Fibroblast of skin of abdomen (primary cell): ENCODE data around the gene ZNF732. TPM values are rescaled to one million over a fixed set of nuclear protein-coding genes. Genes with fewer than 3 reads are reported as not detected.
"Not testable (repeated sequence)": the region's sequence is repeated elsewhere in the genome, so short reads cannot be mapped to it uniquely, and the experiment has no call there.

Experiments used
- DNase-seq: peaks from one replicate; pipeline ENCODE4 v3.0.0-alpha.2; 2013
- polyA plus RNA-seq, 2 experiments: library from polyadenylated mRNA; unstranded; fragments of 120-200 nt; gene quantifications; one replicate each; pipeline ENCODE4 v1.2.1, GENCODE V29; 2013; ENCODE audit not compliant: insufficient read length in 2 of 2

Gene ZNF732
- 0.09 TPM for polyA plus RNA-seq (2013, experiment 1 of 2; ENCODE audit: insufficient read length)
- 0.32 TPM for polyA plus RNA-seq (2013, experiment 2 of 2; ENCODE audit: insufficient read length)

DNA sequence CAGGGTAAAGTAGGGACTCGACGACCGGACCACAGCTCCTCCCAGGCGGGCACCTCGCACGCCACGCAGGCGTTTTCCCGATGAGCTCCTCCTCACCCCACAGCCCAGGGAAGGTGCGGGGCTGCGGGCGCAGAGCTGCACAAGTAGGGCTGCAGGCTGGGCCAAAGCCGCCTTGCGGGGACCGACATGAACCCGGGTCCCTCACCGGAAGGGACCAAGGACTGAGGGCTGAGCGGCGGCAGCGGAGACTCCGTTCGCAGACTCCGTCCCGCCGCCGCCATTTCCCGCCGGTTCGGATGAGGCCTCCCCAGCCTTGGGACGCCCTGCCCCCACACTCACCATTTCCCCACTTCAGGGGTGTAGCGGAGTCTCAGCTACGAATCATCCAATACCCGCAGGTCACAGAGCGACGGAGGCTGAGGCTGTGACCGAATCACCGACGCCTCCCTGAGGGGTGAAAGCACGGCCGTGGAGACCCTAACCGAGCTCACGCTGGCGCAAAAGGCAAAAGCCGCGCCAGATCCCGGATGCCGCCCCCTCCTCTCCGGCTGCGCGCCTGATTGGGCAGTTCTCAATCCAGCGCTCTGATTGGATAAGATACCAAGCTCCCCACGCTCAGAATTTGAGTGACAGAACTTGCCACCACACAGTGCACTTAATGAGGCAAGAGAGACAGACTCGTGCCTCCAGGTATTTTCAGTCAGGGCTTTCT is at the start of gene ZNF732:
Gene ZNF732, minus strand, starts transcription at position 506 of the 712 bp plus-strand sequence. Its CDS starts 164 bp downstream, at position 342.
- peak; percentile 63 for DNase-seq

DNA sequence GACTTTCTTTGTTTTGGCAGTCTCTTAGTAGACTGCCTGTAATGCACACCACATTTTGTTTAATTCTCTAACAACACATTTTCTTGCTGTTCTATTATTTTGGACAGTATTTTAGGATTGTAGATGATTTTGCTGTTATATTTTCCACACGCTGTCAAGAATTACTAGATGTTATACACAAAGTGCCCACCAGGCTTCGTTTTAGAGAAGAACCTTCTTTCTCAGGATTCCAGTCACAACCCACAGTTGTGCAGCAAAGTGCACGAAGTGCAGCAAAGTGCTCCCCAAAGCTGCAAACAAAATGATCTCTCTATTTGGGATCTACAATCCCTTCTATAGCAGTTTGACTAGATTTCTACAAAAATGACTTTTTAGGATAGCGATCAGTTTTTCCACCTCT is 34.7 kb upstream of the ZNF732 start:
- DNase-seq = no peak

DNA sequence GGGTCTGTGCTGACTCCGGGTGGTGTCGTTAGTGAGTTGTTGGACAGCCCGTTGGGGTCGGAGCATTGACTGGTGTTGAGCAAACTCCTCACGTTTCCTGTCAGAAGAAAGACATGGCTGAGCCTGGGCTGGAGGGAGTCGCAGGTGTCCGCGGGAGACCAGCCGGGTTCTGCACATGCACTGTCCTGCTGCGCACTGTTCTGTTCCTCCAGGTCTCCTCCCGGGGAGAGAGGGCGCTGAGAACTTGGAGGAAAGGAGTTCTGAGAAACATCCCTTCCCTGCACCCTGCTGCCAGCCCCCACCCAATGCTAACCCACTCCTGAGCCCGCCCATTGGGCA is 33.5 kb upstream of the ZNF732 start:
- DNase-seq = no peak

DNA sequence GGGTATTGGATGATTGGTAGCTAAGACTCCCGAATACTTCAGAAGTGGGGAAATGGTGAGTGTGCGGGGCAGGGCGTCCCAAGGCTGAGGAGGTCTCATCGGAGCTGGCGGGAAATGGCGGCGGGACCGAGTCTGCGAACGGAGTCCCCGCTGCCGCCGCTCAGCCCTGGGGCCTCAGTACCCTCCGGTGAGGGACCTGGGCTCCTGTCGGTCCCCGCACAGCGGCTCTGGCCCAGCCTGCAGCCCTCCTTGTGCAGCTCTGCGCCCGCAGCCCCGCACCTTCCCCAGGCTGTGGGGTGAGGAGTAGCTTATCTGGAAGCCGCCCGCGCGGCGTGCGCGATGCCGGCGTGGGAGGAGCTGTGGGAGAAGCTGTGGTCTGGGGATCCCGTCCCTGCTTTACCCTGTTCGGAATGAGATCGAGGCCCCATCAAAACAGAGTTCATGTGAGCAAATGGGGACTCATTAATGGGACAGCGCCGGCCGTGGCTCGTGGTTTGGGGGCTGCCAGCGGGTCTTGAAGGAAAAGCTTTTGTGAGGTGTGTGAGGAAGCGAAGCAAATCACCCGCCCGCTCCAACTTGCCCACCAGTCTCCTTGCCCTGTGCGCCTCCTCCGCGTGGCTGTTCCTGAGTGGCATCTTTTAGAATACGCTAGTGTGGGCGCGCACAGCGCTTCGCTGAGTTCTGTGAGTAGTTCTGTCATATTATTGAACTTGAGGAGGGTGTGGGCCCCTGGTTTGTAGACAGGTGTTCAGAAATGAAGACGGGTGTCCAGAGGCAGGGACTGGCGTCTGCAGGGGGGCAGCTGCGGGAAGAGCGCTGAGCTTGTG is 32.9 kb upstream of the ZNF732 start:
- DNase-seq = peak; percentile 29

DNA sequence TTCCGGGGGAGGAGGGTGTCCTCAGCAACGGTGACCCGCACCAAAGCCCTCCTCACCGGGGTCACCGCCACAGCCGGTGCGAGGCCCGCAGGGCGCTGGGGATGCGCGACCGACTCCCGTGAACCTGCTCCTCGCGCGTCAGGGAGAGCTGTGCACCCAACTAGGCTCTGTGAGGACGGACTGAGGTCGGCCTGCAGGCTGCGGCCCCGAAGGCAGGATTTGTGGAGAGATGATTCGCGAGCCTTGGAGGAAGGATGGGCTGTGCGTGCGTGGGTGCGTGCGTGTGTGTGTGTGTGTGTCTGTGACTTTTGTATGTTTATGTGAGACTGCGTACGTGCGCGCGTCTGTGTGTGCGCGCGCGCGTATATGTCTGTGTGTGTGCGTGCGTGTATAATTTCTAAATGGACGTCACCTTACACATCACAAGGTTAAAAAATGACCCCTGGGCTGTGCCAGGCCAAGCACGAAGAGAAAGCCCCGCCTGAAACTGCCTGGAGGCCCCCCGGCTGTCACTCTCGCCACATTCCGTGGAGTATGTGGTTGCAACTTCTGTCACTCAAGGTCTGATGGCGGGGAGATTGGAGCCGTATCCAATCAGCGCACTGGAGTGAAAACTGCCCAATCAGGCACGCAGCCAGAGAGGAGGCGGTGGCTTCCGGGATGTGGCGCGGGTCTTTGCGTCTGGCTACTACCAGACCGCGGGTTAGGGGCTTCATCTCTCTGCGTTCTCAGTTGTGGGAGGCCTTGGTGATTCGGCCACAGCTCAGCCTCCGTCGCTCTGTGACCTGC is 32.1 kb upstream of the ZNF732 start, which contains the start of gene ZNF141:
Gene ZNF141, plus strand, starts transcription at position 672 of the 789 bp plus-strand sequence. CDS start 170 bp downstream, outside the sequence.
- DNase-seq = peak; percentile 98

DNA sequence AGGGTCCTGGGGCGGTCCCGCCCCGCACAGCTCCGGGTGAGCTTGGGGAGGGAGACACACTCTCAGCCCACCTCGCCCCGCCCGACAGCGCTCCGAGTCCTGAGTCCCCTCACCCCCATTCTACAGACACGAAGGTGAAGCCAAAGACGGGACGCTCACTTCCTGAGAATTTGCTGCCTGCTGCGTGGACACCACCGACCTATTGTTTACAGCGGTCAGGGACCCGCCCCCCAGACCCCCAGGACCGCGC is 31.5 kb upstream of the ZNF732 start:
- DNase-seq = no peak

DNA sequence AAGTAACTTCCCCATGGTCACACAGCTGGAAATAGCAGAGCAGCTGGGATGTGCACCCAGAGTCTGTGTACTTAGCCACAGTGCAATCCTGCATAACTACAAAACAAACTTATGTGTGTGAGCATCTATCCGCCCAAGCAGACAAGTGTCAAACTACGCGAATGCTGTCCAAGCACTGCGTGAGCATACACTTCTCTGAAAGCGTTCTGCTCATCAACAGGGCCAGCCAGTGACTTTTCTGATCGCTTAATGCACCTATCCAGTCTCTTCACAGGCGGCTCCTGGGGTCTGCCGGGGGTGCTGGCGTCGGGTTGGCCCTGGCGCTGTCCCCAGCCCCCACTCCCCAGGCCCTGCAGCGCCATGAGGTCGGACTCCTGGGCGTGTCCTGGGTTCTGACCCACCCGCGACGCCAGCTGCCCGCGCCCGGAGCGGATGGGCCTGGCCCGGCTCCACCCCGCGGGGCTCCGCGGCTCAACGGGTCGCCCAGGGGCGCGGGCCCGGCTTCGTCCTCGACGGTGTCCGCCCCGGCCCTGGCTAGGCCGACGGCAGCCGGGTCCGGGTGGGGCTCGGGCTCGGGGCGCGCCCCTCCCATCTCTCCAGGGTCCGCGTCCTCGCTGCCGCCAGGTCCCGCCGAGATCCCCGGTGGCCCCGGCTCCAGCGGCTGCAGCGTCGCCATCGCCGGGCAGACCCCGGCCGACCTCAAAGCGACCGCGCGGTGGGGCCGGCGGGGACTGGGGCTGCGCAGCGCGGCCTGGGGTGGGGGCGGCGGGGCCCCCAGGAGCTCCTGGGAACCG is 31.0 kb upstream of the ZNF732 start:
- DNase-seq = no peak

GRCh38 chr4:335515-335914 is 30.2 kb upstream of the ZNF732 start:
- DNase-seq = no peak

- no peak for DNase-seq
Measured at GRCh38 chr4:328729-329128, 23.5 kb upstream of the ZNF732 start.

DNA sequence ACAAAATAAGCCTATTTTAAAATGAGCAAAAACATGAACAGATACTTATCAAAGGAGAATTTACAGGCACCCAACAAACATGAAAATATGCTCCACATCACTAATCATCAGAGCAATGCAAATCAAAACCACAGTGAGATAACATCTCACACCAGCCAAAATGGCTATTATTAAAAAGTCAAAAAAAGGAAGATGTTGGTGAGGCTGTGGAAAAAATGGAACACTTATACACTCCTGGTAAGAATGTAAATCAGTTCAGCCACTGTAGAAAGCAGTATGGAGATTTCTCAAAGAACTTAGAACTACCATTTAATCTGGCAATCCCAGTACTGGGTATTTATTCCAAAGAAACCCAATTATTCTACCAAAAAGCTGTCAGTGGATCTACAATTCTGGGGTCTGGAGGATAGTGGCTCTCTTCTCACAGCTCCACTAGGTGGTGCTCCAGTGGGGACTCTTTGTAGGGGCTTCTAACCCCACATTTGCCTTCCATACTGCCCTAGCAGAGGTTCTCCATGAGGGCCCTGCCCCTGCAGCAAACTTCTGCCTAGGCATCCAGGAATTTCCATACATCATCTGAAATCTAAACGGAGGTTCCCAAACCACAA is 9.1 kb upstream of the ZNF732 start:
- DNase-seq = no peak

- DNase-seq = no peak
Measured at GRCh38 chr4:309807-310206, 4.5 kb upstream of the ZNF732 start.

DNA sequence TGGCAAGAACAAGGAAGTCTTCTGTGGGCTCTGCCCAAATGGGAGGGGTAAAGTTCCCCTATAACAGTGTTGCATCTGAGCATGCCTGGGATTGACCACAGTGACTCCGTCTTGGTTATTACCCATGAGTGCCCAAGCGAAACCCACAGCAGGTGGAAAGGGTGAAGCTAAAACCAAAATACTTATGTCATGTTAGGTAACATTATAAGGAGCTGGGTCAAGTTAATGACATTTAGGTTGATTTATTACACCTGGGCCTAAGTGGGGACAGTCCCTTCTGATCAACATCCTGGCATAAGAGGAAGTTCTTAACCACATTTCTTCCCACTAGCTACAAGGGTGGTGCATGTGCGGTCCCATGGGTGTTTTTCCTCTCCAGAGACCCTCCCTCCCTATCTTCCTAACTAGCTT is 1.3 kb upstream of the ZNF732 start:
- DNase-seq = no peak

DNA sequence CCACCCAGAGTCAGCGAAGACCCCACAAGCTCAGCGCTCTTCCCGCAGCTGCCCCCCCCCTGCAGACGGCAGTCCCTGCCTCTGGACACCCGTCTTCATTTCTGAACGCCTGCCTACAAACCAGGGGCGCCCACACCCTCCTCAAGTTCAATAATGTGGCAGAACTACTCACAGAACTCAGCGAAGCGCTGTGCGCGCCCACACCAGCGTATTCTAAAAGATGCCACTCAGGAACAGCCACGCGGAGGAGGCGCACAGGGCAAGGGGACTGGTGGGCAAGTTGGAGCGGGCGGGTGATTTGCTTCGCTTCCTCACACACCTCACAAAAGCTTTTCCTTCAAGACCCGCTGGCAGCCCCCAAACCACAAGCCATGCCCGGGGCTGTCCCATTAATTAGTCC is 758 bp downstream of the ZNF732 start:
- not testable (repeated sequence) for DNase-seq

DNA sequence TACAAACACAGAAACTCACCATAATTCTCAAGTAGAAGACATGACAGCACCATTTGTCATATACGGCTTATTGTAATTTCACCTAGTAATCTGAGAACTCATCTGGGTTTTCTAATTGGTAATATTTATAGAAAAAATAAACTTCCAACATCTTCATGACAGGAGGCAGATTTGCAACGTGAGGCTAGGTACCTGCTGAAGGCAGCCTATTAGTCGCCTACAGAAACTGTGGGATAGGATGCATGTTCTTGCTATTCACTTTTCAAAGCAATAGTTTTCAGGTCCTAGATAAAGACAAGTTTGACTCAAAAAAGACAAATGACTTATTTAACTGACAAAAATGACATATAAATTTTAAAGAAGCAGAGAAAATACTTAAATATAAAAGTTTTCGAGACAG is 2.9 kb downstream of the ZNF732 start:
- no peak for DNase-seq

- no peak for DNase-seq
Measured at GRCh38 chr4:294732-295131, 10.5 kb downstream of the ZNF732 start.

GRCh38 chr4:288891-289290 is 16.4 kb downstream of the ZNF732 start:
- DNase-seq = no peak

DNA sequence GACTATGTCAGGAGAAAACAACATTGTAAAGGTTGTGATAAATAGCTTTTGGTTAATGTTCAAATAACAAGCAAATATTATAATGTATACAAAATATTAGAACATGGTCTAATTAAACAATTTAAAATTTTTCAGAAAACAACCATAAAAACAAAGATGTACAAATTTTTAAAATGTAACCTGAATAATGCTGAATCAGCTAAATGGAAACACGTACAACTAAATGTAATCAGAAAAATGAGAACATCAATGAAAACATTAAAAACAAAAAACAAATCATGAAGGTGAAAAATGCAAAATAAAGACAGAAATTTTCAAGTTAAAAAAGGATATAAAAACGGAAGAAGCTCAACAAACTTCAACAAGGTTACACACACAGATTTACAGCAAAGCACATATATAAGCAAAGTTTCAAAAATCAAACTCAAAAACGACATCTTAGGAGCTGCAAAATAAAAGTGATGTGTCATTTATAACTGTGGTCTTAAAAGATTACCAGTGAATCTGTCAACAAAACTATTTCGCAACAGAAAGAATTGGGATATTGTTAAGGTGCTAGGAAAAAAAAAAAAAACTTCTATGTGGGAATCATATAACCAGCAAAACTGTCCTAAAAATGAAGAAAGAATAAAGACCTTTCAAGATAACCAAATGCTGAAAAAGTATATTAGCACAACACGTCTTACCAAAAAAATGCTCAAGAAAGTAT is 31.8 kb downstream of the ZNF732 start:
- DNase-seq = no peak

DNA sequence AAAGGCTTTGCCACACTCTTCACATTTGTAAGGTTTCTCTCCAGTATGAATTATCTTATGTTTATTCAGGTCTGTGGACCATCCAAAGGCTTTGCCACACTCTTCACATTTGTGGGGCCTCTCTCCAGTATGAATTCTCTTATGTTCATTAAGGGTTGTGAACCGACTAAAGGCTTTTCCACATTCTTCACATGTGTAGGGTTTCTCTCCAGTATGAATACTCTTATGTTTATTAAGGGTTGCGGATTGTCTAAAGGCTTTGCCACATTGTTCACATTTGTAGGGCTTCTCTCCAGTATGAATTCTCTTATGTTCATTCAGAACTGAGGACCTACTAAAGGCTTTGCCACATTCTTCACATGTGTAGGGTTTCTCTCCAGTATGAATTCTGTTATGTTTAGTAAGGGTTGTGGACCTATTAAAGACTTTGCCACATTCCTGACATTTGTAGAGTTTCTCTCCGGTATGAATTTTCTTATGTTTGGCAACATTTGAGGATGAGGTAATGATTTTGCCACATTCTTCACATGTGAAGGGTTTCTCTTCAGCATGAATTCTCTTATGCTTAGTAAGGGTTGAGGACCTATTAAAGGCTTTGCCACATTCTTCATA is 33.7 kb downstream of the ZNF732 start:
- no peak for DNase-seq

GRCh38 chr4:259240-259639 is 46.0 kb downstream of the ZNF732 start:
- not testable (repeated sequence) for DNase-seq

- DNase-seq = no peak
Measured at GRCh38 chr4:256492-256891, 48.8 kb downstream of the ZNF732 start.
